Astrocyte of the hippocampus (primary cell): ENCODE measurements around the gene HDAC4.
A peak's percentile ranks its signal among the peaks of the same experiment; 100 is the strongest.

Experiments used
- DNase-seq: peaks from one replicate; pipeline ENCODE4 v3.0.0; 2011; ENCODE audit warnings: low read depth, low spot score

The HDAC4 gene

GRCh38 chr2:239369631-239370161 lies 31.1 kb downstream of the HDAC4 start:
- DNase-seq, result no peak

- DNase-seq, result no peak
Measured at GRCh38 chr2:239368906-239369552, 31.8 kb downstream of the HDAC4 start.

- no peak for DNase-seq
Measured at GRCh38 chr2:239368321-239368720, 32.5 kb downstream of the HDAC4 start.

- DNase-seq, result no peak
Measured at GRCh38 chr2:239366740-239367139, 34.1 kb downstream of the HDAC4 start.

- DNase-seq, result no peak
Measured at GRCh38 chr2:239365782-239366435, 34.9 kb downstream of the HDAC4 start.

- DNase-seq, result no peak
Measured at GRCh38 chr2:239365071-239365781, 35.6 kb downstream of the HDAC4 start.

GRCh38 chr2:239363946-239364637 lies 36.7 kb downstream of the HDAC4 start:
- DNase-seq, result no peak

- DNase-seq, result peak; percentile 23
Measured at GRCh38 chr2:239362507-239362906, 38.3 kb downstream of the HDAC4 start.

GRCh38 chr2:239361311-239361642 lies 39.5 kb downstream of the HDAC4 start:
- DNase-seq, result peak; percentile 52

- DNase-seq, result no peak
Measured at GRCh38 chr2:239360421-239361310, 40.2 kb downstream of the HDAC4 start.

GRCh38 chr2:239360008-239360407 lies 40.8 kb downstream of the HDAC4 start:
- DNase-seq, result no peak

GRCh38 chr2:239359196-239359912 lies 41.5 kb downstream of the HDAC4 start:
- no peak for DNase-seq

- DNase-seq, result peak; percentile 42
Measured at GRCh38 chr2:239358062-239358754, 42.6 kb downstream of the HDAC4 start.

GRCh38 chr2:239355724-239356123 lies 45.1 kb downstream of the HDAC4 start:
- DNase-seq, result no peak

- peak; percentile 46 for DNase-seq
Measured at GRCh38 chr2:239355139-239355538, 45.7 kb downstream of the HDAC4 start.

GRCh38 chr2:239354791-239355136 lies 46.1 kb downstream of the HDAC4 start:
- no peak for DNase-seq

GRCh38 chr2:239354132-239354790 lies 46.6 kb downstream of the HDAC4 start:
- DNase-seq, result no peak

GRCh38 chr2:239353692-239354091 lies 47.1 kb downstream of the HDAC4 start:
- no peak for DNase-seq

GRCh38 chr2:239351687-239352086 lies 49.1 kb downstream of the HDAC4 start:
- no peak for DNase-seq
